Hepatic stellate cell (primary cell): Measurements from ENCODE around the gene ARHGEF25.
"Not testable (repeated sequence)": the region's sequence is repeated elsewhere in the genome, so short reads cannot be mapped to it uniquely, and the experiment has no call there.

Source experiments
- DNase-seq: peaks from one replicate; pipeline ENCODE4 v3.0.0; 2011; ENCODE audit warnings: low spot score

The ARHGEF25 gene

DNA sequence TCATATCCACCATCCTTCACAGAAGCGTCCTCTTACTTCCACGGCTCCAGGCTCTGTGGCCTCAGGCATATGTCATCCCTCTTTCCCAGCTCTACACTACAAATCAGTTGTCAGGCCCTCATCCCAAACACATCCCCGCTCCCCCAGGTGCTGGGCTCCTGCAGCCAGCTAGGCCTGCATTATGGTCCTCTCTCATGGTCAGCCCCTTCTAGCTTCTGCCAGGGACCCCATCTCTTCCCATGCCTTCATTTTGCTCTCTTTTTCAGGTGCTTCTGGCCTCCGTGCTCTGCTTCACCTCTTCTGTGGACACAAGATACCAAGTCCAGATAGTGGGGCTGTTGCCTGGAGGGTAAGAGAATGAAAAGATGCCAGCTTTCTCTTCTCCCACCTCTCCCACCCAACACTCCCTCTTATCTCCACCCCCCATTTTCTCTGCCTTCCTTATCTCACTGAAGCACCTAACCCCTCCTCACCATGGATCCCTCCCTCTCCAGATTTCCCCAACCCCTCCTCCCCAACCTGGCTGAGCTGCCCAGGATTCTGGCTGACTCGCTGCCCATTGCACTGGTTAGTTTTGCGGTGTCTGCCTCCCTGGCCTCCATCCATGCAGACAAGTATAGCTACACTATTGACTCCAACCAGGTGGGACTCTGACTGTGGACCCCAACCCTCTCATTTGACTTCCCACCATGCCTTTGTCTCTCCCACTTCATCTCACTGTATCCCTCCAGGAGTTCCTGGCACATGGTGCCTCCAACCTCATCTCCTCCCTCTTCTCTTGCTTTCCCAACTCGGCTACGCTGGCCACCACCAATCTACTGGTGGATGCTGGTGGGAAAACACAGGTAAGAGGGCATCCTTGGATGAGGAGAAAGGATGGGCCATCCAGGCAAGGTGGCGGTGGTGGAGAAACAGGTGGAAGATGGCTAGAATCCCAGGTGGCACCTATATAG is 11.3 kb downstream of the ARHGEF25 start:
- DNase-seq, result no peak

- no peak for DNase-seq
These were observed 12.2 kb downstream of the ARHGEF25 start for GRCh38 chr12:57623385-57623784.

DNA sequence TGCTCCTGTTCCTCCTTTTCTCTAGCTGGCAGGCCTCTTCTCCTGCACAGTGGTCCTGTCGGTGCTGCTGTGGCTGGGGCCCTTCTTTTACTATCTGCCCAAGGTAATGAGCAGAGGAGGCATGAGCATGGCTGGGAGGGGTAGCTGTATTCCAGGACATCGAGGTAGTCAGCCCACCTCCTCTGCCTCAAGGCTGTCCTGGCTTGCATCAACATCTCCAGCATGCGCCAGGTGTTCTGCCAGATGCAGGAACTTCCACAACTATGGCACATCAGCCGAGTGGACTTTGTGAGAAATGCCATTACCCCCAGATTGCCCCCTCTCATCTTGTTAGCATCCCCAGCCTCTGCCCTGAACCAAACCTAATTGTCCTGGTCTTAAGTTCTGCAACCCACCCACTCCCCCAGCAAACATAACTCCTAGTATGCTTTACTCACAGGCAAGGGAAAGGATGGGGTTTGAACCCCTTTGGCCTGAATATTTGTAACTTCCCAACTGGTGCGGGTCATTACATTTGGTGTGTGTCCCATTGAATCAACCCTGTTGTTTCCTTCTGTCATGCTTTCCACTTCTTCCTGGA is 12.7 kb downstream of the ARHGEF25 start:
- DNase-seq, result no peak

- DNase-seq, result no peak
These were observed 13.4 kb downstream of the ARHGEF25 start for GRCh38 chr12:57624441-57625220.

- peak; percentile 5 for DNase-seq
These were observed 14.2 kb downstream of the ARHGEF25 start for GRCh38 chr12:57625261-57626032.

DNA sequence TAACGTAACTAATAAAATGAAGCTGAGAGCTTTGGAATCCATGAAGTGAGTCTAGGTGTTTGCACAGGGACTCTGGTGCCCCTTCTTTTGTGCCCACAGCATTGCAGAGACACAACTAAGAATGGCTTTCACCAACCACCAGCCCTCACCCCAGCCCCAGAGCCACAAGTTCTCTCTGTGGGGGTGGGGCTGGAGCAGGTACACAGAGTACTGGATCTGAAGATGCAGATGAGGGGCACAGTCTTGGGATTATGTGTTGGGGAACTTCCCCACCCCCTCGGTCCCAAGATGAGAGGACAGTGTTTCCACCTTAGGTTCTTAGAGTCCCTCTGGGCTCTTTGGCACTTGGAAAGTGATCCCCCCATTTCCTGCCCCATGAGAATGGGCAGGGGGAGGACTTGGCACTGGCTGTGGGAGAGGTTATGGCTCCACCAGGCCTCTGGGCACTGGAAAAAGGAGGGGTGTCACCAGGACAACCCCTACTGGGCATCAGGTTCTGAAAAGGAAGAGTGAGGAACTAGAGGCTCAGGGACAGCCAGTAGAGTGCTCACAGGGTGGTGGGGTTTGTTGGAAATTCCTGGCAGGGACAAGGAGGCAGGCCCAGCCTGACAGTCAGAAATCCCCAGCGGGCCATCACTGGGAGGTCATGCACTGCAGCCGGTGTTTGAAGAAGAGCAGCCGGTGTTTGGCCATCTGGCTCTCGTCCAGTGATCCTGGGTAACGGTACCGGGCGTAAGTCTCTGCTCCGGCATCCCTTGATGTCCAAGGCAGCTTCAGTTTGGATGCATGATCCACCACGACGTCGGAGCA is 15.1 kb downstream of the ARHGEF25 start:
- DNase-seq, result peak; percentile 2

GRCh38 chr12:57626921-57627445 is 15.7 kb downstream of the ARHGEF25 start:
- no peak for DNase-seq

- DNase-seq, result peak; percentile 0
These were observed 16.5 kb downstream of the ARHGEF25 start for GRCh38 chr12:57627501-57628279.

DNA sequence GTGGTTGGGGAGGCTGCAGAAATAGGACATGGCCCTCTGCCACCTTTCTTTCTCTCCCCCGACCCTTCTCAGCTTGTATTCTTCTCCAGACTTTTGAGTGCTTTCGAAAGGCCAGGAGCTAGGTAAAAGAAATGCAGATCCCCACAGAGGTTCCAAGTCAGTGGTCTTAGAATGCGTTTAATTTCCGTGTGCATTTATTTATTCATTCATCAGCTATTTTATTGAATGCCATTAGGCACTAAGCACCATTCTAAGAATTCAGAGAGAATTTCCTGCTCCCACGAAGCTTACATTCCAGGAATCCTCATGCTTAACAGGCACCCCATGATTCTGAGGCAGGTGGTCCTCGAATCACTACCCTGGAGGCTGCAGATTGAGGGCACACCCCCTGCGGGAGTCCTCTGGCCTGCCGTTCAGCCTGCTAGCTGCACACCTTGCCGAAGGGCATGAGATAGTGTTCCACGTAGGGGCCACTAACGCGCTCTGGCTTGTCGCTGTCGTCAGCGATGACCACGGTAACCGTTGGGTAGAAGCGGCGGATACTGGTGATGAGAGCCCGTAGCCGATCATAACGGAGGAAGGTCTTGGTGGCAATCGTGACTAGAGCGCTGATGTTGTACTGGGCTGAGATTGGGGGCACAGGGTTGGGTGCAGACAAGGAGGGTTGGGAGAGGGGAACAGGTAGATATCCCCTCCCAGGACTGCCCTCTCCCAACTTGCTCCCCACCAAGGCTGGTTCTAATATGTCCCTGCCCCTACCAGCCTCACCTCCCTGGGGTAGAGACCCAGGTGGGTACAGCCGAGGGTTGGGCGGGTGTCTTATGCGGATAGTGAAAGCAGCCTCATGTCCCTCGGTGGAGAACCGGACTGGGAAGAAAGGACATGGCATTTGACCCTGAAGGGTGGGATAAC is 17.3 kb downstream of the ARHGEF25 start:
- DNase-seq, result peak; percentile 2

- peak; percentile 4 for DNase-seq
These were observed 18.7 kb downstream of the ARHGEF25 start for GRCh38 chr12:57629897-57630471.

DNA sequence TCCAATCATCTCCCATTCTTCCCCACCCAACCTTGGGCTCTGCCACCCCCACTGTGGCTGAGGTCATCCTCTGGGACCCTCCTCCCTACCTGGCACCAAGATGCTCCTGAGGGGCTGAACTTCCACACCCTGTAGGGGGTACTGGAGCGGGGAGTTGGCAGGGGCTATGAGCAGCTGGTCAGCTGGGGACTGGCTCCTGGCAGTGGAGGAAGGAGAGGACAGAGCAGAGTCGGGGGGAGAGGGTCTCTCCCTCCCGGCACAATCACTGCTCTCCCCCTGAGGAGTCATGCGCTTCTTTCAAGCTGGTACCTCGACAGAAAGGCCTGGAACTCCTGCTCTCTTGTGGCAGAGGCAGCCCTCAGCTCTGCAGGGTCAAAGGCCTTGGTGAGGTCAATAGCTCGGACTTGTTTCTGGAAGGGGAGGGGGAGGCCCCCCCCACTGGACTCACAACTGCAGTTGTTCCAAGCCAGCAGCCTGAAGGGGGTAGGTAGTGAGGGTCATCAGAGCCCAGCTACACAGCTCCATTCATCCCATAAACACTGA is 19.7 kb downstream of the ARHGEF25 start:
- DNase-seq, result peak; percentile 1

GRCh38 chr12:57631566-57632072 is 20.4 kb downstream of the ARHGEF25 start:
- peak; percentile 7 for DNase-seq

DNA sequence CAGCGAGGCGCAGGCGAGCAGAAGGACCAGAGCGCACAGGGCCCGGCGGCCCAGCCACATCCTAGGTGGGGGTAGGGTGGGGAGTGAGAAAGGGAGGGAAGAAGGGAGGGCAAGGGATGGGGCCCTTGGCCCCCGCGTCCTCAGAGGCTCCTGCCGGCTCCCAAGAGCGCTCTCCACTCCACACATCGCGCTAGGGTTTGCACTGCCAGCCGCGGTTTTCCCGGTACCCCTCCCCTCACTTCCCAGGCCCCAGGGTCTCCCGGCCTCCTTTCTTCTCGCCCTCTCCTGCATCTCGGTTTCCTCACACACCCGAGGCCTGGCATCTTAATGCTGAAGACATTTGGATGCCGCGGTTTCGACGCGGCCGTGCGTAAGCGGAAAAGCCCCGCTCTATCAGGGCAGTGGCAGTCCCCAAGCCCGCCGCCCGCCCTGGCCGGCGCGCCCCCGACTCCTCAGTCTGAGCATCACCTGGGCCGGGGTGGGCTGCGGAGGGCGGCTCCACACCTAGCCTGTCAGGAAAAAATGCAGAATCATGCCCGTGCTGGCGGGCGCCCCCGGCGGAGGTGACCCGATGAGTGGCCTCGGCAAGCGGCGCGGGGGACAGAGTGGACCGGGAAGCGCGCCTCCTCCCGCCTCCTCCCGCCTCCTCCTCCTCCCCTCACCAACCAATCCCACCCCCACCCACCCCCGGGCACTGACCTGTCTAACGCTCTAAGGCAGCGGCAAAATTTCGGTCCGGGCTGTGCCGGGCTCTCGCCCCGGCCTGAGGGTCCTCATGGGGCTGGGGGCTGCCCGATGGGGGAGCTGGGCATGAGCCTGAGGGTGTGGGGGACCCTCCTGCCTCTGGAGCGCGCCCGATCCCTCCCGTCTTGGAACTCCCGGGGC is 21.1 kb downstream of the ARHGEF25 start:
- DNase-seq, result peak; percentile 42

GRCh38 chr12:57632958-57633840 is 22.0 kb downstream of the ARHGEF25 start, which contains the start of gene B4GALNT1:
Gene B4GALNT1, minus strand, starts transcription at chr12:57633201. Its CDS starts 1,069 bp downstream, at chr12:57632132.
- peak; percentile 81 for DNase-seq

DNA sequence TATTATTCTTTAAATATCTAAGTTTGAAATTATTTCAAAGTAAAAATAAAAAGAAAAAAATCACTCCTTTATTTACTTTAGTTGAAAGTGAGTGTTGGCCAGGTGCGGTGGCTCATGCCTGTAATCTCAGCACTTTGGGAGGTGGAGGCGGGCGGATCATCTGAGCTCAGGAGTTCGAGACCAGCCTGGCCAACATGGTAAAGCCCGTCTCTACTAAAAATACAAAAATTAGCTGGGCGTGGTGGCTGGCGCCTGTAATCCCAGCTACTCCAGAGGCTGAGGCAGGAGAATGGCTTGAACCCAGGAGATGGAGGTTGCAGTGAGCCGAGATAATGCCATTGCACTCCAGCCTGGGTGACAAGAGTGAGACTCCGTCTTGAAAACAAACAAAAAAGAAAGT is 25.5 kb downstream of the ARHGEF25 start:
- DNase-seq, result not testable (repeated sequence)

GRCh38 chr12:57637364-57637763 is 26.1 kb downstream of the ARHGEF25 start:
- DNase-seq, result no peak
